GM19463 (cell line): ENCODE data around the gene SUN2.

Source experiments
- ATAC-seq: cut with Tn5 transposase; IDR thresholded peaks from one replicate; pipeline ENCODE4 v1.9.1; 2021; ENCODE audit warnings: mild to moderate bottlenecking, moderate library complexity; ENCODE audit not compliant: unreplicated experiment

The SUN2 gene

GRCh38 chr22:38735465-38736256 is 20.1 kb downstream of the SUN2 start:
- no peak for ATAC-seq

- ATAC-seq = no peak
Observed at GRCh38 chr22:38735126-38735464, 20.7 kb downstream of the SUN2 start.

- ATAC-seq = no peak
Observed at GRCh38 chr22:38734421-38735100, 21.2 kb downstream of the SUN2 start.

DNA sequence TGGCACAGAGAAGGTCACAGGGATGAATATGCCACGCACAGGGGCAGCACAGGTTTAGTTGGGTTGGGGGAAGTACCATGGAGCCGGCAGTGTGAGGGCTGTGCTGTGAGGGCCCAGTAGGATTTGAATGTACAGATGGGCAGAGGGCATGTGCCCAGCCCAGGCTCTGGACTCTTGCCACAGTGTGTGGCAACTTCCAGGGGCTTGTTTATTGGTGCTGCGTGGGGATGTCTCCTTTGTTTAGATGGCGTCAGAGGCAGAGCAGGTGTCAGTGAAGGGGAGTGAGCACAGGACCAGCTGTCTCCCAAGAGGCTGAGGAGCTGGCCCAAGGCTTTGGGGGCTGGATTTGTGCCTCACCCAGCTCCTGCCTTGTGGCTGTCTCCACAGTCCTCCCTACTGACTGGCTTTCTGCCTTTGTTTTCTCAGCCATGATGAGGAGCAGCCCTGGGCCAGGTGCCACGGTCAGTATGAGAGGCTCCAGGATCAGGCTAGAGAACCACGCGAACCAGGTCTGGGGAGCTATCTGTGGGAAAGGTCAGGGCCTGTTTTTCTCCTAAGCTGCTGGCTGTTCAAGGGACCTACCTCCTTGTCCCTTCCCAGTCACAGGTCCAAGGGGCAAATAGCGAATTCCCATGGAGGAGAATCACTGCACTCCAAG is 21.9 kb downstream of the SUN2 start:
- ATAC-seq = no peak

DNA sequence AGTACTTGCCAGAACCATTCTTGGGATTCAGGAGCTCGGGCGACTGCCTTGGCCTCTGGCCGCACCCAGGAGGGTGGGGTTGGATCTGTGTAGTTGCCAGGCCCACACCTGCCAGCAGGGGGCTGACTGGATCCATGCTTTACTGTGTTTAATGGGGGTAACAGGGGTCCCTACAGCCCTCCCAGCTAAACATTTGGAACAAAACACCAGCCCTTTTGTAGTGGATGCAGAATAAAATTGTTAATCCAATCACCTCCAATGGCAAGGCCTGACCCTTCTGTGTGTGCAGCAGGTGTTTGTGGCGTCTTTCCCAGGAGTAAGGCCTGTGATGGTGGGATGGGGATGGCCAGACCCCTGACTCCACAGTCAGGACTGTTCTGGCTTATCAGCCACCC is 22.5 kb downstream of the SUN2 start:
- ATAC-seq = no peak

GRCh38 chr22:38732251-38732815 is 23.5 kb downstream of the SUN2 start:
- ATAC-seq = no peak

- no peak for ATAC-seq
Observed at GRCh38 chr22:38731703-38732161, 24.1 kb downstream of the SUN2 start.

DNA sequence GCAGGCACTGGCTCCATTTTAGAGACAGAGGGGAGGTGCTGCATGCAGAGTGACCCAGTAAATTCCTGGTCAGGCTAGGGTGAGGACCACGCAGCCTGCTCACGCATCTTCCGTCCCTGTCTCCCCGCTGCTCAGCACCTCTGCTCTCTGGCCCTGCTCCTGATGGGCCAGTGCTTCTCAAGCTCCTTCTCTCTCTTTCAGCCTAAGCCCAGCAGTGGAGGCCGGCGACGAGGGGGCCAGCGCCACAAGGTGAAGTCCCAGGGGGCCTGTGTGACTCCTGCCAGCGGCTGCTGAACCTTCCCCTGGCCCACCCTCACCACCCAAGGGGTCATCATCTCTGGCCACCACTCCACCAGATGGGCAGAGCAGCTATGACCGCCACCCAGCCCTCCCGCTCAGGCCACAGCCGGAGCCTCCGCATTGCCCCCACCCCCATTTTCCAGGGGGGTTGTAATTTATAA is 25.4 kb downstream of the SUN2 start:
- no peak for ATAC-seq

DNA sequence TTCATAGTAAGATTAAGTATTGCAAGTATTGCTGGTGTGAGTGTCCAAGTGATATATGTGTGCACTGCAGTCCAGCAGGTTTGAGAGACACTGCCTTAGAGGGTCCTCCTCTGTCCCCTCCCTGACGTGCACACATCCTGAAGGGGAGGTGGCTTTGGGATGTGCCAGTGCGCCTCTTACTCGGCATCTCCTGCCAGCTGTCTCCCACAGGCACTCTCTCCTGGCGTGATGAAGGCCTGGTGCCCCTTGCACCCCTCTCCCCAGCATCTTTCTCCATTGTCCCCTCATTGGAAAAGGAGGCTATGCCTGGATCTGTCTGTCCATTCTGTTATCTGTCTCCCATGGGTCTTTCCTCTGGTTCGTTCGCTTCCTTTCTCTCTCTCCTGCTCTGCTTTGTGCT is 25.9 kb downstream of the SUN2 start:
- ATAC-seq = no peak

GRCh38 chr22:38728871-38729796 is 26.7 kb downstream of the SUN2 start:
- ATAC-seq = no peak

DNA sequence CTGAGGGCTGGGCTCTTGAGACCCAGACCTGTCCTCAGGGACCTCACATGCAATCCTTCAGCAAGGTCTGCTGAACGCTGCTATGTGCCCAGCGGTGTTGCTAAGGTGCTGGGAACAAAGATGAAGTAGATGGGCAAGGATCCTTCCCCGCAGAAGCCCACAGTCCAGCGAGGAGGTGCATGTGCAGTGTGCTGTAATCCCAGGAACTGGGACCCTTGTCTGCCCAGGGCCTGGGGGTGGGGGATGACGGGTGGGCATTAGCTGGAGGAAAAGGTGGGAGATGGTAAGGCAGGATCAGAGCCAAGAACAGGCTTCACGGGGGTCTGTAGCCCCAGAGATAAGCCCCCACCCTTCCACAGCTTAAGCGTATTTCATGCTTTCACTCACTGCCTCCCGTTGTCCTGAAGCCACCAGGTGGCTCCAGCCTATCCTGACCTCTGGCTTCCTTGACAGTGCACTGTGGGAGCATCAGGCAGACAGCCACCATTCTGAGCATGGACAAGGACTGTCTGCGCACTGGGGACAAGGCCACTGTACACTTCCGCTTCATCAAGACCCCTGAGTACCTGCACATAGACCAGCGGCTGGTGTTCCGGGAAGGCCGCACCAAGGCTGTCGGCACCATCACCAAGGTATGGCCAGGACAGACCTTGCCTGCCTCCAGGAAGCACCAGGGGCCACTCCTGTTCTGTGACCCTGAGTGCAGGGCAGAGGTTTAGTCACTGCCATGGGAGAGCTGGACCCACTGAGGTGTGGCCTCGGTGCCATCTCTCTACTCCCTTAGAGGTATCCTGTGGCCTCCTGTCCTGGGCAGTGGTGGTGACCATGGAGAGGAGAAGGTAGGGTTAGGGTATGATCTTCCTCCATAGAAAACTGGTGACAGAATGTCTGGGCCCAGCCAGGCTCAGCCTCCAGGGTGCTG is 28.0 kb downstream of the SUN2 start:
- no peak for ATAC-seq

GRCh38 chr22:38727123-38727522 is 28.7 kb downstream of the SUN2 start:
- no peak for ATAC-seq

GRCh38 chr22:38725900-38726655 is 29.7 kb downstream of the SUN2 start:
- no peak for ATAC-seq

GRCh38 chr22:38724926-38725571 is 30.7 kb downstream of the SUN2 start:
- ATAC-seq = no peak

DNA sequence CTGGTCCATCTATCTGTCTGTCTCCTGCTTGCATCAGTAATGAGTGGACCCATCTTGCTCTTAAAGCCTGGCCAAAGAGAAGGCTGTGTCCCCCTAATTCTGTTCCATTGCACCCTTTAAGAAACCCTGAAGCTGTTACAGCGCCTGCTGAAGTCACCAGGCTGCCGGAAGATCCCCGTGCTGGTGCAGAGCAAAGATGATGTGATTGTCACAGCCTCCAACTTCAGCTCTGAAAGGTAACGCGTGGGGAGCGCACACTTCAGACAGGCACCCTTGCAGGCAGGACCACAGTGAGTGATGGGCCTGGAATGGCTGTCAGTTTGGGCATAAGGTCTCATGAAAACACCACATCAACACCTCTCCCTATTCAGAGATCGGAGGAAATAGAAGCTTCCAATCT is 31.6 kb downstream of the SUN2 start:
- ATAC-seq = no peak

GRCh38 chr22:38721551-38721950 is 34.2 kb downstream of the SUN2 start:
- no peak for ATAC-seq

- ATAC-seq = no peak
Observed at GRCh38 chr22:38720350-38720749, 35.4 kb downstream of the SUN2 start.

DNA sequence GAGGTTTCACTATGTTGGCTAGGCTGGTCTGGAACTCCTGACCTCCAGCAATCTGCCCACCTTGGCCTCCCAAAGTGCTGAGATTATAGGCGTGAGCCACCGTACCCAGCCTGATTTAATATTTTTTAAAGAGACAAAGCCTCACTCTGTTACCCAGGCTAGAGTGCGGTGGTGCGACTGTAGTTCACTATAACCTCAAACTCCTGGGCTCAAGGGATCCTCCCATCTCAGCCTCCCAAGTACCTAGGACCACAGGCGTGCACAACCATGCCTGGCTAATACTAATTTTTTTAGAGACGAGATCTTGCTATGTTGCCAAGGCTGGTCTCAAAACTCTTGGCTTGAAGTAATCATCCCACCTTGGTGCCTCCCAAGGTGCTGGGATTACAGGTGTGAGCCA is 36.6 kb downstream of the SUN2 start:
- no peak for ATAC-seq
